ENCODE data around the gene SRF.

The SRF gene

DNA sequence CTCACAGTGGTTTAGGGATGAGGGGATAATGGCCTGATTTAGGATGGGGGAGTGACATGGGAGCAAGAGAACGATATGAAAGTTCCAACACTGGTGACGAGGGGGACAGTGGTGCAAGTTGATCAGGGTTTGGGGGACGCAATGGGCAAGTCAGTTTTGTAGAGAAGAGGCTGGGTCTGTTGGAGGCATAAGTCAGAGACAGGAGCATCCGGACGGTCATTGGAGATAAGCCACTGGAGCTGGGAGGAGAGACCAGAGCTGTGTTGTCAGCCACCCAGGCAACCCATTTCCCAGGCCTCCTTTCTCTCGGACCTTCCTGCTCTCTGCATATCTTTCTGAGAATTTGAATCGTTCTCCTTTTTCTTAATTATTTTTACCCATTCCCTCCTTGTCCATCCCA lies 48.7 kb downstream of the SRF start:
- no peak for DNase-seq

DNA sequence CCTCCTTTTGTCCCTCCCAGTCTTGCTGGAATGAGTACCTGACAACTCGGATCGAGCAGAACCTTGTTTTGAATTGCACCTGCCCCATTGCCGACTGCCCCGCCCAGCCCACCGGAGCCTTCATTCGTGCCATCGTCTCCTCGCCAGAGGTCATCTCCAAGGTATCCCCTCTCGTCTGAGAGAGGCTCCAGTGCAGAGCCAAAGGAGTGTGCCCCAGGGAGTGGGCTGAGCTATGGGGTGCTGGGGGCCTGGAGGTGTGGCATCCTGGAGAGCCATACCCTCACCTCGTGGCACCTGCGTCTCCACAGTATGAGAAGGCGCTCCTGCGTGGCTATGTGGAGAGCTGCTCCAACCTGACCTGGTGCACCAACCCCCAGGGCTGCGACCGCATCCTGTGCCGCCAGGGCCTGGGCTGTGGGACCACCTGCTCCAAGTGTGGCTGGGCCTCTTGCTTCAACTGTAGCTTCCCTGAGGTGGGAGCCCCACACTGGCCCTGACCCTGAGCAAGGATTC lies 49.4 kb downstream of the SRF start:
- DNase-seq: no peak

DNA sequence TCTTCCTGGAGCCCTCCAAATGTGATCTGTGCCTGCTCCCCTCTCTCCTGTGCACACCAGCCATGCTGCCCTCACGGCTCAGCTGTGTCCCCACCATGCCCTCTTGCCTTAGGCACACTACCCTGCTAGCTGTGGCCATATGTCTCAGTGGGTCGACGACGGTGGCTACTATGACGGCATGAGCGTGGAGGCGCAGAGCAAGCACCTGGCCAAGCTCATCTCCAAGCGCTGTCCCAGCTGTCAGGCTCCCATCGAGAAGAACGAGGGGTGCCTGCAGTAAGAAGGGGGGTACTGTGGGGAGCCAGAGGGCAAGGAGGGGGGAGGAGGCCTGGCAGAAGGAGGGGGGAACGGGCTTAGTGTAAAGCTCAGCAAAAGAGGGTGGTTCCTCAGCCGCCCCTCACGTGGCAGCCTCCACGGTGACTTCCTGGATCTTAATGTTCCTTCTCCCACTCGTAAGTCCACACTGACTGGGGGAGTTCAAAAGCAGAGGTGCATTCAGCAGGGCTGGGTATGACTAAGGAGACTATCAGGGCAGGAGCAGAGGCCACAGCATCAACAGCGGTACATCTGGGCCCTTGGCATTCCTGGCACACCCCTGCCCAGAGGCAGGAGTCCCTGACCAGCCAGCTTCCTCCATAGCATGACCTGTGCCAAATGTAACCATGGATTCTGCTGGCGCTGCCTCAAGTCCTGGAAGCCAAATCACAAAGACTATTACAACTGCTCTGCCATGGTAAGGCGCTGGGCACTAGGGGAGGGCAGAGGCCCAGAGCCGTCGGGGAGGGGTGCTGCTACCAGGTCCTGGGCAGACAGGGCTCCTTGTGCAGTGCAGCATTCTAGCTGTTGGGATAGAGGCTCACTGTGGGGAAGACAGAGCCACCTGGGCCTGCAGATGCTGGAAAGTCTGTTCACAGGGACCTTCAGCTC lies 50.2 kb downstream of the SRF start:
- no peak for DNase-seq

DNA sequence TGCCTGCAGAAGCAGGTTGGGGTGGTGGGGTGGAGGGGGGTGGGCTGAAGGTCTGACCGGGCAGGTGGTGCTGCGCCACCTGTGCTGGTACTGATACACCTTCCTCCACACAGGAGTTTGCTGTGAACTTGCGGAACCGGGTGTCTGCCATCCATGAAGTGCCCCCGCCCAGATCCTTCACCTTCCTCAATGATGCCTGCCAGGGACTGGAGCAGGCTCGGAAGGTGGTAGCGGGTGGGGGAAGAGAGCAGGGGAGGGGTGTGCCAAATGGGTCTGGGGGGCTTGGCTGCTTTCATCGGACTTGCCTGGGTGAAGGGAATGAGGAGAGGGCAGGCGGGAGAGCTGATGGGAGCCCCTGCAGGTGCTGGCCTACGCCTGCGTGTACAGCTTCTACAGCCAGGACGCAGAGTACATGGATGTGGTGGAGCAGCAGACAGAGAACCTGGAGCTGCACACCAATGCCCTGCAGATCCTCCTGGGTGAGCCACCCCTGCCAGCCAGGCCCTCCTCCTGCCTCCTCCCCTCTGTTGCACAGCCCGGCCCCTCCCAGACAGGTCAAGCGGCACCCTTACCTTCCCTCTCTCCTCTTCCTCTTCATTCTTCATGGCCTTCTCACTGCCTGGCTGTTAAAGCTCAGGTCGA lies 51.5 kb downstream of the SRF start:
- no peak for DNase-seq

DNA sequence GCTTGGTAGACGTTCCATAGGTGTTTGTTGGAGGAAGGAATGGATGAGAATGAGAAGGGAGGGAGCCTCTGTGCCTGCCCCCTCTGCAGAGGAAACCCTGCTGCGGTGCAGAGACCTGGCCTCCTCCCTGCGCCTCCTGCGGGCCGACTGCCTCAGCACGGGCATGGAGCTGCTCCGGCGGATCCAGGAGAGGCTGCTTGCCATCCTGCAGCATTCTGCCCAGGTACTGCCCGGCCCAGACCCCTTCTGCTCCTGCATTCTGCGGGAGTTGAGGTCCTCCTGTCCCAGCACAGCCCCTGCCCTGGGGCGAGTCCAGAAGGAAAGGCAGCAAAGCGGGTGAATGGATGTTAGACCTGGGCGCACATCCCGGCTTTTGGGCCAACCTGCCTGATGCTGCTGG lies 52.1 kb downstream of the SRF start:
- DNase-seq: no peak

DNA sequence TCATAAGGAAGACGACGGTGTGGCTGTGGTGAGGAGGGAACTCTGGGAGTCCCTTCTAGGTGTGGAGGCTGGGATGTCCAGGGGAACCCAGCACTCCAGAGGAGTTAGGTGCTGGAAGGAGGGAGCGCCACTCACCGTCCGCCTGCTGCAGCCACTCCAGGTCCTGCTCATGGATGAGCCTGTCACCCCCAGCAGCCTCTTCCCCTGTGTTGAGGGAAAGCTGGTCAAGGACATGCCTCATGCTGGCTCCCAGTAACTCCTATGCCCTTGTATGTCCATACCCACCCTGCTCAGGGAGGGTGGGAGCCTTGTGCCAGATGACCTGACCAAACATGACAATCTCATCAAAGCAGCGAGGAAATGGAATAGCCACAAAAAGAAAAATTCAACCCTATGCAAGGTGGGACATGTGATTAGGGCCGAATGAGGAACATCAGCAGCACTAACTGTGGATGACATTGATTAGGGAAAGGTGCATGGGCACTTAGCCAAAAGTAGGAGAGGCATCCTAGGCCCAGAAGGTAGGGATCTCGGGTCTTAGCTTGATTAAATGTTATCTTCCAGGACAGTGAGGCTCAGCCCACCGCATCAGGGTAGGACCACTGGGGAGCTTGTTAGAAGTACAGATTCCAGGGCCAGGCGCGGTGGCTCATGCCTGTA lies 55.3 kb downstream of the SRF start:
- DNase-seq: no peak

DNA sequence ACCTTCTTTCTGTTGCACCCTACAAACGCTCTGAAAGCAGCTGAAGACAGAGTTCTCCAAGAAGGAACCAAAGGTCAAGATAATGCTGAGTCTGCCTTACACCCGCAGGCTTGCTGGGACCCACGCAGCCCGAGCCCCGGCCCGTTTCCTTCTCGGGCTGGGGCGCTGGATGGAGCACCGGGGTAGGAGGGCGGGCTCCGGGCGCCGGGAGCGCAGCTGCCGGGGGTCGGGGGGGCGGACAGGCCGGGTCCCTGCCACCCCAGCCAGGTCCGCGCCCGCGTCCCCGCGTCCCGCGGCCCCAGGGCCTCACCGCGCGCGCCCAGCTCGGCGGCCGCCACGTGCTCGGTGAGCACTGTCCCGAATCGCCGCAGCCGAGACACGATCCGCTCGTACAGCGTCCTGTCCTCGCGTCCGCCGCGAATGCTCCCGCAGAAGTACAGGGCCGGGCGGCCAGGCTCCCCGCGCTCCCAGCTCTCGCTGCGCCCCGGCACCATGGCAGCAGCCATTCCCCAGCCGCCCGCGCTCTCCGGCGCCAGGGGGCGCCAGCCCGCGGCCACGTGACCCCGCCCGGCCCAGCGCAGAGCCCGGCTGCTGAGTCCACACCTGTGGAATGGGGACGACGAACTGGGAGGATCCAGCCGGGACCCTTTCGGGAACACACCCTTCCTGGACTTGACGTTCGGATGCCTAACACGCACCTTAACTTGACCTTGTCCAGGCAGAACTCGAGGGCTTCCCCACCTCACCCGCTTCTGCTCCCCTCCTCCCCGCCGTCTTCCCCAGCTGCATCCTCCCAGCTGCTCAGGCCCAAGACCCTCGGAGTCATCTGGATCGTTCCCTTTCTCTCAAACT lies 58.1 kb downstream of the SRF start, which contains the start of gene DNPH1:
Gene DNPH1, minus strand, starts transcription at position 531 of the 852 bp plus-strand sequence. Its CDS starts 25 bp downstream, at position 506.
- peak; percentile 62 for DNase-seq

DNA sequence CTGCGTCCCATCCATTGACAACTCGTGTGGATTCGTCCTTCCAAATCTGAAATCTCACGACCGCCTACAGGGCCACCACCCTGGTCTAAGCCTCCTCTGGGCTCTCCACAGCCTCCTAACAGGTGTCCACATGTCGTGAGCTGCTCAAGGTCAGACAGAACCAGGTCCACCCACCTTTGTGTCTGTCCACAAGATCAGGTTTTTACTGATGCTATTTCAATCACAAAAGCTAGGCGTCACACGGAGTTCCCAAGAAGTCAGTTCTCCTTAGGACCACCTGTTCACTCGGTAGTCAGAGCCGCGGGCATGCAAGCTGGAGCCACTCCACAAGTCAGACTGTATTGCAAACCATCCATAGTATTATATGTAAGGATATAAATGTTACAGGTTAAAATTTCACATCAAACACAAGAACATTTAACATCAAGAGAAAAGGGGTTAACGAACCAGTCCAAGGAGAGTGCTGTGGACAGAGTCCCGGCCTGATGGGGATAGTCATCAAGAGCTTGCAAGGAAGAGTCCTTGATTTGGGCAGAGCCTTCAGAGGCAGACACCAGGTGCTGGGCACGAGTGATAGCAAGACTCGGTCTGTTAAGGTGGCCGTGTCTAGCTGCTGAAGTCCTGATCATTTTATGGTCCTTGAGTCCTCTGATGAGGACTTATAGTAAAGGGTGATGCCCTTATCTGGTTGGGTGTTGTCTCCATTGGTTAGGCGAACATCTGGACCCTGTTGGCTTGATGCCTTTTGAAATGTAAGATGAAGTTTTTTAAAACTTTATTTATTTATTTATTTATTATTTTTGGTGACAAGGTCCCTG lies 58.9 kb downstream of the SRF start:
- no peak for DNase-seq

DNA sequence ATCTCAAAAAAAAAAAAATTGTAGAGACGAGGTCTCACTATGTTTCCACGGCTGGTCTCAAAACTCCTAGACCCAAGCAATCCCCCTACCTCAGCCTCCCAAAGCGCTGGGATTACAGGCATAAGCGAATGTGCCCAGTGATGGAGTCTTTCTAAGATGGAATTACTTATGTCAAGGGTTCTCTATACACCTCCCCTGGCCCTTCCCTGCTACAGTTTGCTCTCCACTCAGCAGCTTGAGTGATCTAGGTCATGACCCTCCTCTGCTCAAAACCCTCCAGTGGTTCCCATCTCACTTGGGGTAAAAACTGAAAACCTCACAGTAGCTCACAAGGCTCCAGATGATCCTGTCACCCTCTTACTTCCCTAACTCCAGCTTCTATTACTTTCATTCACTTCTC lies 60.0 kb downstream of the SRF start:
- DNase-seq: no peak

Data from GDM1 (cell line).